Activated CD4-positive, alpha-beta T cell treated with anti-CD3 and anti-CD28 coated beads, Interleukin-10, Interleukin-2, amounts not matched to agents 100 ng/mL and 50 ng/mL, durations not matched to agents 16 hours and 8 hours (primary cell): ENCODE results near the gene TIAM2.

Source experiments
- DNase-seq: peaks from one replicate; pipeline ENCODE4 v3.0.0-alpha.2; 2020

The TIAM2 gene

DNA sequence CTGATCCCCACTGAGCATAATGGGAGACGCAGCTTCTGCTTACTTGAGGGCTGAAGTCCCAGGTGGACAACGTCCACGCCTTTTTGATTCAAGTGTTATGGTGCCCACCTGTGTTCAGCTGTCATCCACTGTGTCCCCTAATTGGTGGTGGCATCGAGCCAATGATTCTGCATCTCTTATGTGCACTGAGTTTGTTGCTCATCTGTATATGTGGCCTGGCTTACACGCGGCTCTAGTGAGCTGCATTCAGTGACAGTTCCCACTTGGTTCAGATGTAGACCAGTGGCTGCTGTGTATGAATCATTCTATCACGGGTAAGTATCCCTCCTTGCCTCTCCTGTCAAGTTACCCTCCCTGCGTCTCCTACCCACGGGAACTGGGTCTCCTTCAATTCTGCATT, 137.5 kb downstream of the TIAM2 start:
- no peak for DNase-seq

DNA sequence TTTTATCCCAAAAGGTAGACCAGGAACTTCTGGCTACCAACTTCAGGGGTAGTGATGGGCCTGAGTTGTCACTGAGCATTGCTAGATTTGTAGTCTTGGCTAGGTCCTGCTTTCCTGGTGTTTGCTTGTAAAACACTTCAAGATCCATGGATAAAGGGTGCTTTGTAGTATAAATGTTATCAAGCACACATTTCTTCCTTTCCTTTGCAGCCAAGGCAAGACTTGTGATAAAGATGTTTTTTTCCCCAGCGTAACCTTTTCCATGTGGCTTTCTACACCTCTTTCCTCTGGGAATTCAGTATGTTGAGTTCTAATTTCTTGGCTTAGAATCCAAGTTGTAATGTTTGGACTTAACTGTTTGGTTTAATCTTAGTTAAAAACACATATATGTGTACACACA, 145.9 kb downstream of the TIAM2 start:
- DNase-seq, result no peak

DNA sequence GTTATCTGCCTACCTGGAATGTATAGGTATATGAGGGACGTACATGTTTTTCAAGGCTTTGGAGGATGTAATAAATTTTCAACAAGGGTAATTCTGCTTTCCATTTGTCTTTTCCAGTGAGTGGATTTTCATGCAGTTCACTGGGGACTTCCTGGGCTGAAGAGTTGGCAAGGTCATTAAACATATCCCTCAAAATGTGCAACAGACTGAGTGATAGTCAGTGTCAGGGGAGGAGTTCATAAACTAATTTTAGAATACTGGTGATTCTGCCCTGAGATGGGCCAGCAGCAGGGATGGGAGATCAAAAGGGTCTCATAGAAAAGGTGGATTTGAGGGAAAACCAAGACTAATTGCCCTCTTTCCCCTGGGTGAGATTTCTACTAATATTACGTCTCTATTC, 146.4 kb downstream of the TIAM2 start:
- no peak for DNase-seq

DNA sequence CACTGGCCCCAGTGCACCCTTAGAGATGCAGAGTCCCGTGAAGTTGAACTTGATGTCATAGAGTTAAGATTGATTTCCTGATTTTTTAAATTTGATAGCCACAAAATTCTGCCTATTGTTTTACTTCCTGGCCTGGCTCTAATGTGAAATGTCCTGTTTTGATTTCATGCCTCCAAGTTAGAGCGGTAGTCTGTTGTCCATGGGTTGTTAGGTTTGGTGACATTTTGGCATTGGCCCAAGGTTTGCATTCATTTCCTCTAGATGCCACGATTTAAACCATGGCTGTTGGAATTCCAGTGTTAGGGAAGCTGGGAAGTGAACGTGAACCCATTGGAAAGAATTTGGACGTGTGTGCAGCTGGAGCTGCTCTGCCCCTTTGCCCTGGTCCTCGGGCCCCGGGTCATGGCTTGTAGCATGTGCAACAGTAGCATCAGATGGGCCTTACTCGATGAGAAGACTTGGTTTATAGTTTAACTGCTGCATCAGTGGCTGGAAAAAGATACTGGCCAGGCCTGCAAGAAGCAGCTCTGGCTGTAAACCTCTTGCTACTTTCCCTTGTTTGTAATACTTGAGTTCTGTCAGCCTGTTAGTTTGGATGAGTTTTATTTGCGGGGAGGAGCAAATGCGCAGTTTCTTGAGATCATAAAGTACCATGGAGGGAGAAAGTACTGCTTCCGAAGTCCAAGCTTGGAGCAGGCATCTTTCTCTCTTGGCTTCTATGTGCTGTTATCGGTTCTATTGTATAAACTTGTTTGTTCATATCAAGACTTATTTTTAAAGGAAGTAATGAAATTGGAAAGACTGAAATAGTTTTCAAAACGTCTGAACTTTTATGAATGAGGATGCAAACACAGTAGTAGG, 147.3 kb downstream of the TIAM2 start:
- no peak for DNase-seq

DNA sequence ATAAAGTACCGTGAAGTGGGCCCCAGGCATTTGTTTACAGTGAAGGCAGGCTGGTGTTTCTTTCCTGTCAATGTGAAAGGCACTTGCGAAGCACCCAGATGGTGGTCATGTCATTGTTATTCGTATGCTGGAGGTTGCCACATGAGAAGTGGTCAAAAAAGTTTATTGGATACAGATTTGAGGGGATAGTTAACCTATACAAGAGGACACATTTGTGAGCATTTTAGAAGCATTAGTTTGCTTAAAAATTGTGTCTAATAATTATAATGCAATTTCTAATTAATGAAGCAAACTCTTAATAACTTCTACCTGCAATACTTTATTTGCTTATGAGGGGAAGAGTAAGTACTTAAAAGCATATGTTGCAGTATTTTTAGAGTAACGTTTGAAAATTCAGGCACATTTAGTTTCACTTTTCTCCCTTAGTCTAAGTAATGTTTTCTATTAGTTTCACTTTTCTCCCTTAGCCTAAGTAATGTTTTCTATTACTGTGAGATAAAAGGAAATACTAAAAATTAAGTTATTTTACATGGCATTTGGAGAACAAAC, 148.0 kb downstream of the TIAM2 start:
- no peak for DNase-seq

DNA sequence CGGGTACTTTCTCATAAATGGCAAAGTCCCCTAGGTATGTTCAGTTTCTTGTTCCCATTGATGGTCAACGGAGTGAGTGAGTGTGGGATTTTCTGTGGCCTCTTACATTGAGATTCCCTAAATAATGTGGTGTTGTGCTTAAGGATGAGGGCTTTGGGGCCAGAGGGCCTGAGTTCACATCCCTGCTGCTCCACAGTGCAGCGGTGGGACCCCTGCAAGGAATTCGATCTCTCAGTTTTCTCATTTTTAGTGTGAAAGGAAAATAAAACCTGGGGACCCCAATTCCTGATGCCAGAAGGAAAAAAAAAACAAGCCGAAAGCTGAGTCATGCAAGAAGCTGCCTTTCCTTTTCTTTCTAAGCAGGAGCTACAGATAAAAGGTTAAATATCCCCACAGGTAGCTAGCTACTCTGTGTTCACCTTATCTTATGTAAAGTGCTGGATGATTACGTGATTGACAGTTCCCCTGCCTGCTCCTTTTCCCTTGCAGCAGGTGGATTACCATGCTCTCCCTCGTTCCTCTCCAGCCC, 148.5 kb downstream of the TIAM2 start:
- DNase-seq, result no peak

DNA sequence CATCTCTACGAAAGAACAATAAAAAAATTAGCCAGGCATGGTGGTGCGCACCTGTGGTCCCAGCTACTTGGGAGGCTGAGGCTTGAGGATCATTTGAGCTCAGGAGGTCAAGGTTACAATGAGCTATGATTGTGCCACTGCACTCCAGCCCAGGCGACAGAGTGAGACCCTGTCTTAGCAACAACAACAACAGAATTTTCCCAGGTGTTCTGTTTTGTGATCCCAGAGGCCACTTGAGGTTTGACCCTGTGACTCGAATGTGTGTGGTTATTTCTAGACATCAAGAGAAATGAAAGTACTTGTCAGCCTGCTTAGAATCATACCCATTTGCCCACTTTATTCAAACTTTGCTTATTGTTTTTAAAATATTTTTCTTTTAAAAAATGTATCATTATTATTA, 151.1 kb downstream of the TIAM2 start:
- no peak for DNase-seq

DNA sequence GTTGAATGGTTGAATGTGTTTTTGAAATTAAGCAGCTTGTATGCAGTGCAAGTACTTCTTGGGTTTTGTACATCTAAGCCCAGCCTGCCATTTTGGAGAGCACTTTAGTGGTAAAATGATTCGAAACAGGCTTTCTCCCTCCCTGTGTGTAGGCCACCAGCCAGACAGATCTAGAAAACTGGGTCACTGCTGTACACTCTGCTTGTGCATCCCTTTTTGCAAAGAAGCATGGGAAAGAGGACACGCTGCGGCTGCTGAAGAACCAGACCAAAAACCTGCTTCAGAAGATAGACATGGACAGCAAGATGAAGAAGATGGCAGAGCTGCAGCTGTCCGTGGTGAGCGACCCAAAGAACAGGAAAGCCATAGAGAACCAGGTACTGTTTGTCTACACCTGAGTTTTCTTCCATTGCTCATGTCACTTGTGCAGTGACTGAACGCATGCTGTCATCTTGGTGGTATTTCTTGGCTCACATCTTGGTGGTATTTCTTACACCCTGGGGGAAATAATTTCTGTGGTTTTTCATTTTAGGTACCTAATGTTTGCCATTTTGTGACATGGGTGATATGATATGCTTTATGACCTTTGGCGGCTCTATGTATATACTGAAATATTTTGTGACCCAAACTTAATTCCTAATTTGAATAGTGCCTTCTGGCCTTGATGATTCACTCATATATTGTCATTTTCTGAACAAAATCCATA, 153.0 kb downstream of the TIAM2 start:
- DNase-seq, result no peak

DNA sequence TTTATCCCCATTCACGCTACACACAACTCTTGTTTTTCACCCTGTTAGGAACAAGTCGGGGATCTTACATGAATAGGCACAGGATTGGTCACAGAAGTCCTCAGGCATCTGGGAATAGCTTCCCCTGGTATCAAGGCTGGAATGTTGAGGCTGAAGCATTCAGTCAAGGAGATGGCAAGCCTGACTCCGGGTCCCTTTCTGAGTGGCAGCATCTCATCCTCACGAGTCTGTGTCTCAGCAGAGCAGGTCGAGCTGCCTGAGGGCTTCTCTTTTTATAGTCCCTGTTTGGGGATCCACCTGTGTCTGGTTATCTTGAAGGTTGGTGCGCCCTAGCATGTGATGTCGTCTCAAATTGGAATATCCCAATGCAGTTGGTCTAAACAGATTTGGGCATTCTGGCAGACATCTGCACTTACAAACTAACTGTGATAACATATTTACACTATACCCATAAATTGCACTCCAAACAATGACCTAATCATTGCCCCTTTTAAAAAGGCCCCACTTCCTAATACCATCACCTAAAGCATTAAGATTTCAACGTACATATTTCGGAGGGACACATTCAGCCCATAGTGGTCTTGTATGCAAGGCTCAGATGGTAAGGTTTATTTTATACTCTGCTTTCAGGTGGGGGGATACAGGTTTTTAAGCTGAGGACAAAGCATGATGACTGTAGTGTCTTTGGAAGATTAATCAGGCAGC, 156.0 kb downstream of the TIAM2 start:
- no peak for DNase-seq

DNA sequence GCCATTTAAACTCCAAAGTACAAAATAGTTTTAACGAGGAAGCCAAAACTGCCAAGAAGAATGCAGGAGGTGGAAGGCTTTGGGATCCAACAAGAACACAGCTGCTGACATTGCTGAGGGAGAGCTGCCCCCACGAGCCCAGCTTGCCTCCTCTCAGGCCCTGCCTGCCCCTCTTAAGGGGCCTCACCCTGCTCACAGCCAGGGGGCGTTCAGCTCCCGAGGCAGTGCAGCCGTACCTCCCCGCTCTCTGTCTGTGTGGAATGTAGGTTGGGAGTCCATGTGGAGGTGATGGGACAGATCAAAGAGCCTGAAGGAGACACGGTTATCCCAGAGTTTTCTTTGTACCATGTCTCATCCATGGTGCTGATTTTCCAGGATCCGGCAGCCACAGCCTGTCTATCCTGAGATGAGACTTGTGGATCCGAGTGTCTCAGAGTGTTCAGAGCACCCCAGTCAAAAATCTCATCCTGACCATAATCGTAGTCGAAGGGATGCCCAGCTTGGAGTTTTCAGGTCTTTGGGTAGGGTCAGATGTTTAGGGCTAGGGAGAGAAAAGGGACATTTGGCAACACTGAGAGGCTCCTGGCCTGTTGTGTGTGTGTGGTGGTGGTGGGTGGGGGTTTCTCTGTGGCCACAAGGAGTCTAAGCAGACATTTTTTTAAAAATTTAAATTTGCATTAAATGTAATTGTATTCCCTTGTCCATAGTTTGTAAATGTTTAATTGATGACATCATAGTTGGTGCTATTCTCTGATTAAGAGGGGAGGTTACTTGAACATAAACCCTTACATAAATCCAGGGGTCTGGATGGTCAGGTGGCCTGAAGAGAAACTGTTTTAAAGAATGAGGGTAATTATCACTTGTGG, 157.3 kb downstream of the TIAM2 start:
- no peak for DNase-seq

DNA sequence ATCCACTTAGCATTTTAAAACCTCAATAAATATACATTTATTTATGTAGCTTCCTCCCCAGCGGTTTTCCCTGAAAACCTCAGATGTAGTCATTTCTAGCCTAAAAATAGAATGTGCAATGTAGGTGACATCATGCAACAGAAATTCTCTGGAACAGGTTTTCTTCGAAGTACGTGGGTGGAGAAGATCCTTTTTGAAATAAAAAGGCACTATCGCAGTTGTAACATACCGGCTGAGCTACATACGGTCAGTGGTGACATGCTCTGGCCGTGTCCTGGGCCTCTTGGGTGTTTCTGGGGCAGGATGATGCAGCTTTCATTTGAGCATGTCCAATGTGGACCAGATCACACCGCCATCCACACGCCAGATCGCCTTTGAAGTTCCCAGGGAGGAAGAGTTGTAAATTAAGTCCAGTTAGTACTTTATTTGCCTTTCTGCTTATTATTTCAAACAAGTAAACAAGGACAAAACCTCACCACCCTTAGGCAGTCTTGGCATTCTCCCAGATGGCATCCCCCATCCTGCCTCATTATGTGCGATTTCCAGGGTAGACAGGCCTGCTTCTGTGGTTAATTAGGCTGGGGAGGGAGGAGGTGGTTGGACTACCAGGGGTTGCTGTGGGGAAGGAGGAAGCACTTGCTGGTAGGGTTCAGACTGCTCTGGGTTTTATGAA, 159.2 kb downstream of the TIAM2 start:
- peak; percentile 90 for DNase-seq

DNA sequence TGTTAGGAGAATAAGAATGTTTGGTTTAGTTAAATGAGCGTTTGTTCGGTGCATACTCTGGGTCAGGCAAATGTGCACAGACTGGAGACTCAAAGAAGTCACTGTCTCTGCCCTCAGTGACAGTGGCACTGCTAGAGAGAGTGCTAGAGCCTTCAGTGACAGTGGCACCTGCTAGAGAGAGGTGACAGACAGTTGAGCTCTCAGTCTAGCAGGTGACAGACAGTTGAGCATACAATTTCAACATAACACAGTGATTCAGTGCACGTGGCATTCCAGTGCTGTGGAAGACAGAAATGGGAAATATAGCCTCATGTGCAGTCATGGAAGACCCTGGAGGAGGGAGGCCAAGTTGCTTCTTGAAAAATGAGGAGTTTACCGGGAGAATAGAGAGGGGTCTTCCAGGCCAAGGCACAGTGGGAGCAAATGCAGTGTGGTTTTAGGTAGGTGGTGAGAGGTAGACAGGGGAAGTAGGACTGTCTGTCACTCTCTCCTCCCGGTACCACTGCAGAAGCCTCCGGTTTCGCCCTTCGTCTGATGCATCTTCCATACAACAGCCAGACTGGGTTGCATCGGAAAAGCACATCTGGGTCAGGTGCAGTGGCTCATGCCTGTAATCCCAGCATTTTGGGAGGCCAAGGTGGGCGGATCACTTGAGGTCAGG, 160.8 kb downstream of the TIAM2 start:
- DNase-seq, result peak; percentile 61

DNA sequence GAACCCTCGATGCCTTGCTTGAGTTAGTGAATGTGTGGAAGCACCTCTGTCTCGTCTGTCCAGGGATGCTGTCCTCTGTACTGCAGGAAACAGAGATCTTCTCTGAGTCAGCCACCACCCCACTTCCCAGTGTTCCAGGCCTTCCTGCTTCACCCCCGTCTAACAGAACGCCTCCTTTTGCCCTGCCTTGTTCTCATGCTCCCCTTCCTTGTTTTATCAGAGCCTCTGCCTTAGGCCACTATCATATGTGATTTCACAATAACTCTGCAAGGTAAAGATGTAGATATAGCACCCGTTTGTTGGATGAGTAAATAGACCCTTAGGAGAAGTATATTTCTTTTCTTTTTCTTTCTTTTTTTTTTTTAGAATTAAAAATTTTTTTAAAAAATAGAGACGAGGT, 162.0 kb downstream of the TIAM2 start:
- no peak for DNase-seq

DNA sequence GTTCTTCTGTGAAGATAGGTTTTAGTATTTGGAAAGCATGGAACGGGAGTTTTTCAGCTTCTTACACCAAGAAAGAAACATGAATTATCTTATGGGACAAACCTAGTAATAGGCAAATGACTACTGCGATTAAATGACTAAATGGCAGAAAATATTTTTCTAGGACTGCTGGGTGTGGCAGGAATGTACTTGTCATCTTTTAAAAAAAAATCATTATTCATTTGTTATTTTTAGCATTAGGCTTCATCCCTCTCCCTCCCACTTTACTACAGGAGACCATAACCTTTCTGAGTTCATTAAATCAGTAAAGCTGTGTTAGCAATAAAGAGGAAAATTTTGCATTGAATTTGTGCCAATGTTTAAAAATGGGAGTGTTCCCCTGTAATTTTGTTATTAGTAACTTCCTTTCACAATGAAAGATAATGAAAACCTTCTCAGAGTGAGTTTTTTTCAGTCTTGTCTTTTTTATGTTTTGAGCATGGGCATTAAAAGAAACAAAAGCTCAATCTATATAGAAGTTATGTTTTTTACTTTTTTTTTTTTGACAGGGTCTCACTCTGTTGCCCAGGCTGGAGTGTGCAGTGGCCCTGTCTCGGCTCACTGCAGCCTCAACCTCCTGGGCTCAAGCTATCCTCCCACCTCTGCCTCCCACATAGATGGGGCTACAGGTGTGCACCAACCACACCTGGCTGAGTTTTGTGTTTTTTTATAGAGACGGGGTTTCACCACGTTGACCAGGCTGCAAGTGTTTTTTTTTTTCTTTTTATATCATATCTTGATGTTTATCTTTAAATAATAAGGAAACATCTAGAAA, 163.1 kb downstream of the TIAM2 start:
- DNase-seq, result peak; percentile 56

DNA sequence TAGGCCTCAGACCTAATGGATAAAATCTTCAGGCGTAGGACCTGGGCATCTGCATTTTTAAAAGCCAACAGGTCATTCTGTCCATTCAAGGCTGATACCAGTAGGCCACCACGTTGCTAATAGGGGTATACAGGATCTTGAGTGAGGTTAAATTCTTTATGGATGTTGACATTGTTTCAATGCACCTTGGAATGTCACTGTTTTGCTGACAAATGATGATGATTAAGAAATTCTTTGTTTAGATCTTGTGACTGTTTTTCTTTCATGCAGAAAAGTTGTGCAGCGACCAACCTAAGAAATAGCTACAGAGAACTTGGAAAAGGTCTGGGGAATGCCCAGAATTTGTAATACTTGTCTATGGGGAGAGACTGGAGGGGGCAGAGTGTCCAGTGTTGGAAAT, 167.6 kb downstream of the TIAM2 start:
- no peak for DNase-seq

DNA sequence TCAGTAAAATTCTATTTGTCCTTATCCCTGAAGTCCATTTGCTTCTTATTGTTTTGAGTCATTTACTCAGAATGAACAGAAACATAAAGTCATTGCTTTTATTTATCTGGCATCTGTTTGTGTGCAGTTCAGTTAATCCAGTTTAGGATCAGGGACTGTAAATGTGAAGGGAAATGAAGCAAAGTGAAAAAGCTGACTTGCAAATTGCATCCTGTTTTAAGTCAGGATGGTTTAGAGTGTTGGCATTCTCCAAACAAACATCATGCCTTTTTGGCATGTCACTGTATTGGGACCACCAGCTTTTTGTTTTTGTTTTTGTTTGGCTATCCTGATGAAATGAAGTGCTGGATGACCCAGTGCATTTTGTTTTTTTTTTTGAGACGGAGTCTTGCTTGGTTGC, 168.5 kb downstream of the TIAM2 start:
- peak; percentile 68 for DNase-seq

DNA sequence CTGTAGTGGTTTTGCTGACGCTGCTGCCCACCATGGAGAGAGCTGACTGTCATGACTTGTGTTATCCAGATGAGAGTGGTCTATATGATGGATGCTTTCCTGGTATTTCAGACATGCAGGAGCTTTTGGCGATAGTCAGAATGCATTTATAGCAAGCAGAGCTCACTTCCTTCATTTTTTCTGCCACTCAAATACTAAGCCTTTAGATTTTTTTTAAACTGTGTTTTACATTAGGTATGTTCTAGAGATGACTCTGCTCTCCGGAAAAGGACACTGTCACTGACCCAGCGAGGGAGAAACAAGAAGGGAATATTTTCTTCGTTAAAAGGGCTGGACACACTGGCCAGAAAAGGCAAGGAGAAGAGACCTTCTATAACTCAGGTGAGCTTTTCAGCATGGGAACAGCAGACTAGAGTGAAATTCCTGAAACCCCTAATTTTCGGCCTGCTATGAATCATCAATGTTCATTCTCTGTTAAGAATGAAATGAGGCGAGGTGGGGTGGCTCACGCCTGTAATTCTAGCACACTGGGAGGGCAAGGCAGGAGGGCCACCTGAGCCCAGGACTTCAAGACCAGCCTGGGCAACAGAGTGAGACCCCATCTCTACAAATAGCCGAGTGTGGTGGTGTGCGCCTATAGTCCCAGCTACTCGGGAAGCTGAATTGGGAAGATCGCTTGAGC, 170.1 kb downstream of the TIAM2 start:
- no peak for DNase-seq

DNA sequence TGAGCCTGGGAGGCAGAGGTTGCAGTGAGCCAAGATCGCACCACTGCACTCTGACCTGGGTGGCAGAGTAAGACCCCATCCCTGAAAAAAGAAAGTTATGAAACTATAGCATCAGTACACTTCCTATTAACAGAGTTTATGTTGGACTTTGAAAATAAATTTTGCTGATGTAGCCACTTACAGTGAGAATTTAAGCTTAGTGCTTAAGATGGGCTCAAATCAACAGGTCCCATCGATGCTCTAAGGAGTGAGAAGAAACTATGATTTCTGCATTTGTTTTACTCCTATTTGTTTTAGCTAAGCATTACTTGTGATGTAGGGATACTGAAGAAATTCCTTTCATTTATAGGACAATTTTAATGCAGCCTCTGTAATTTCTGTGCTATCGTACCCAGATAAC, 175.4 kb downstream of the TIAM2 start:
- DNase-seq, result no peak

DNA sequence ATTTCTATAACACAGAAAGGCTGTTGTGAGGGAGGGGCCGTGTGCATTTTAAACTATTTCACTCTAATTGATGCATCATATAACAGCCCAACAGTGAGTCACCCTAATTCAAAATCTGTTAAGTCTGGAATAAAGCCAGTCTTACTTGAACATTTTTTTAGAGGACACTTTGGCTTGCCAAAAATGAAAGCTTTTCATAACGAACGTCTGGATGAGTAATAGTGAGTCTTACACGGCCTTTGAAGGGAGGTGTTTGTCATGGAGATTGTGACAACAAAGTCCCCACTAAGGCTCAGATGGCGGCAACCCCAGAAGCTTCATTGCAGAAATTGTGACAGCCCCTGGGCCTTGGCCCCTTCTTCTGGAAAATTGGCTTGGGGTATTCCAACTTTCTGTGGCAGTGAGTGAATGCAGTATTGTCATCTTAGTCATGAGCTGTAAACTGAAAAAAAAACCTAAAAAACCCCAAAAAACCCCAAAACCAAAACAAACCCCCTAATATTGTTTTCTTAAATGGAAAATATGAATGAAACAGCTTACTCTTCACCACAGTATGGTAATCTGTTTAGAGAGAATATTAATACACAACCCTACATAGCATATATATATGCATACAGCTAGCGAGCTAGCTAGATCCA, 176.1 kb downstream of the TIAM2 start:
- DNase-seq, result peak; percentile 98
